ENCODE measurements around the gene ESRRB.

The ESRRB gene

DNA sequence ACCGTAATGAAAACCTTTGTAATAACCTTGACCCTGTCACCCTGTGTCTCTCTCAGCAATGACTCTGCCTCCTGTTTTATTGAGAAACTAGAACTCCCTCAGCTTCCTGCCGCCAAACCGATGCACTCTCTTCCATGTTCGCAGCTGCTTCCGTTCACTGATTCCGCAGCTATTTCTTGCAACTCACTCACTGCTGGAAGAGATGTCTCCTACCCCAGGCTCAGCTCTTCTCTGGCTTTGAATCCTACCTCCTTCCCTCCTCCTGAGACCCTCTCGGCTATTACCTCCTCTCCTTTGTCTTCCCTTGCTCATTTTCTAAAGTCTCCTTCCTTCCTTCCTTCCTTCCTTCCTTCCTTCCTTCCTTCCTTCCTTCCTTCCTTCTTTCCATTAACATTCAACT, 71.0 kb downstream of the ESRRB start:
- H3K4me1 Mint-ChIP-seq: no peaks in the 10 kb centered on the region
- peaks cover 26% of the 10 kb centered on the region for H3K27me3 Mint-ChIP-seq
- no peaks in the 10 kb centered on the region for H3K9me3 Mint-ChIP-seq
- H3K27ac Mint-ChIP-seq: peak overlapping the region in 1 of 2 donors; percentile 15
- ATAC-seq (no peak), DNase-seq (no peak)
- no peak overlapping the region for H3K4me3 Mint-ChIP-seq

DNA sequence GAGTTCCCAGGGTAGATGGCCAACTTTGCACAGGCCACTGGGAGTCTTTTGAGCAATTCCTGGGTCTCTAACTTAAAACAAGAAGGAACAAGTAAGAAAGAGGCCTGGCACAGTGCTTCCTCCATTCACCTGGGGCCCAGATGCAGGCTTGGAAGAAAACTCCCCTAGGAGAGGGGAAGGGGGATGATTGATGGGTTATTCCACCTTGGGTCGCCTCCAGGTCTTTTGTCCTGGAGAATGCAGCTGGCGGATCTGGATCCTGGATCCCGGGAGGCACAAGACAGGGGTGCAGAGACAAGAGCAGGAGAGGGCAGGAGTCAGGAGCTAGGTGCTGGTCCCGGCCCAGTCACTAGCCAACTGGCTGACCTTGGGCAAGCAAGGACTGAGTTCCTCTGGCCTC, 74.5 kb downstream of the ESRRB start:
- Mint-ChIP-seq H3K27me3 (peaks cover 35% of the 10 kb centered on the region), H3K9me3 (no peaks in the 10 kb centered on the region), H3K27ac (no peak overlapping the region), H3K4me1 (no peaks in the 10 kb centered on the region), H3K4me3 (no peak overlapping the region)
- ATAC-seq (no peak), DNase-seq (no peak)

DNA sequence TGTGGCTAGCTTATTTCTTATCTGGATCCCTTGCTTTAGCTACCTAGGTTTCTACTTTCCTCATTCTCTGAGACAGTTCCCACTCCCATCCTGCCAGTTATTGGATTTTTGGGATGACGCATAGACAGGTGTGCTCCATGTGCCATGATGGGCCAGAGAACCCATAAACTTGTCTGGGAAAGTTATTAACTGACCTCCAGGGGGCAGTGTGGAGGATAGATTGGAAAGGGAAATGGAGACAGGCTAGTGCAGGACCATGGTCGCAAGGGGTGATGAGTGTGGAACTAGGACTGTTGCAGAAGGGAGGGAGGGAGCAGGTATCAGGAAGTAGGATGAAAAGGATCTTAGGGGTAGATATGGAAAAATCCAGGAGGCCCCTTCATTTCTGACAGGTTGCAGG, 80.3 kb downstream of the ESRRB start:
- DNase-seq: peak; percentile 24 to 36
- no peak overlapping the region for H3K4me3 Mint-ChIP-seq
- H3K9me3 Mint-ChIP-seq: no peaks in the 10 kb centered on the region
- peak; percentile 62 for ATAC-seq
- no peaks in the 10 kb centered on the region for H3K4me1 Mint-ChIP-seq
- no peak overlapping the region for H3K27ac Mint-ChIP-seq
- peaks cover 11% of the 10 kb centered on the region for H3K27me3 Mint-ChIP-seq

DNA sequence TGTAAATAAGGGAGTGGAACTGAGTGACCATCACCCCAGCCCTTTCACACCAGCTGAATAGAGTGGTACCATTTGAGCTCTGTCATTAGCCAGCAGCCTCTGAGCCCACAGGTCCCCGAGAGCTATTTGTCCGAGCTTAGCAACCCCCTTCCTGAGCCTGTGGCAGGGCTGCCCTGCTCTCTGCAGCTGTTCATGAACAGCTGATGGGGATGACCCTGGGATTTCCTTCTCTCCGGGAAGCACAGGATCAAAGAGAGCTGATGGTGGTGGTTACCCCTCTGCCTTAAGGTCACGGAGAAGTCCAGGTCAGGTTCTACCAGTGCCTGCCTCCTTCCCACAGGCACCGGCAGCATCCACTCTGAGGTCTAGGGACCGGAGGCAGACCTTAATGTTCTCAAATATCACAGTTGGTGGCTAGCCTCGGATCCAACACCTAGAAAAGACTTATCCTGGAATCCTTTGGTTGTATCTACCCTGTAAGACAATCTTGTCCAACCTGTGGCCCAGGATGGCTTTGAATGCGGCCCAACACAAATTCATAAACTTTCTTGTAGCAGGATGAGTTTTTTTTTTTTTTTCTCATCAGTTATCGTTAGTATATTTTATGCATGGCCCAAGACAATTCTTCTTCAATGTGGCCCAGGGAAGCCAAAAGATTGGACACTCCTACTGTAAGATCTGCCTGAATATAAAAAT, 81.1 kb downstream of the ESRRB start:
- no peak for DNase-seq
- H3K27ac Mint-ChIP-seq: no peak overlapping the region
- no peak overlapping the region for H3K4me3 Mint-ChIP-seq
- ATAC-seq: no peak
- no peaks in the 10 kb centered on the region for H3K4me1 Mint-ChIP-seq
- no peaks in the 10 kb centered on the region for H3K9me3 Mint-ChIP-seq
- H3K27me3 Mint-ChIP-seq: peaks cover 9% of the 10 kb centered on the region

DNA sequence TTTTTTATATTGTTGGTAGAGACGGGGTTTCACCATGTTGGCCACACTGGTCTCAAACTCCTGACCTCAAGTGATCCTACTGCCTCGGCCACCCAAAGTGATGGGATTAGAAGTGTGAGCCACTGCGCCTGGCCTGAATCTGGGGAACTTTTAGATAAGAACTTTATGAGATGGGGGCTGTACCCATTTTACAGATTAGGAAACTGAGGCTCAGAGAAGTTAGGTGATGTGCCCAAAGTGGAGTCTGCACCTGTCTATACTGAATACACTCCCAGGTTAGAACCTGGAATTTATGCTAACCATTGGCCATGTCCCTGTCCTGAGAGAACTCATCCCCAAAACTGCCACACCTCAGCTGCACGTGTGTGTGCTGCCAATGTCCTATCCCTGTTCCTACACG, 81.9 kb downstream of the ESRRB start:
- Mint-ChIP-seq H3K4me1 (no peaks in the 10 kb centered on the region), H3K27me3 (peaks cover 9% of the 10 kb centered on the region), H3K9me3 (no peaks in the 10 kb centered on the region), H3K27ac (no peak overlapping the region), H3K4me3 (no peak overlapping the region)
- ATAC-seq: no peak
- no peak for DNase-seq

DNA sequence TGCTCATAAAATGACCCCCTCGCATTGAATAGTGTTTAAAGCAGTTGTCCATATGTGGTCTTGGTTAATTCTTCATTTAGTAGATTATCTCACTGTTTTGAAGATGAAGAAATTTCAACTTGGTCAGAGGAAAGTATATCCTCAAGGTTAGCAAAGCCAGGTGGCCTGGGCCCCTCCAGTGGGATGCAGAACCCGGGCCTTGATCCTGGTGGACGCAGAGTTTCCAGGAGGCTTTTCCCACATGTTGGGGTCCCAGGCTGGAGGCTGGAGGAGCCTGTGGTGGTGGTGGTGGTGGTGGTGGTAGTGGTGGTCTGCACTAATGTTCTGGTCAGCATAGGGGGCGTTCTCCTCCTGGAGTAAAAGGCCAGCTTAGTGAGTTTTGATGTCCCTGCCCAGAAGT, 85.9 kb downstream of the ESRRB start:
- H3K4me3 Mint-ChIP-seq: no peak overlapping the region
- DNase-seq (no peak), ATAC-seq (no peak)
- H3K27me3 Mint-ChIP-seq: no peaks in the 10 kb centered on the region
- H3K27ac Mint-ChIP-seq: no peak overlapping the region
- no peaks in the 10 kb centered on the region for H3K4me1 Mint-ChIP-seq
- H3K9me3 Mint-ChIP-seq: no peaks in the 10 kb centered on the region

DNA sequence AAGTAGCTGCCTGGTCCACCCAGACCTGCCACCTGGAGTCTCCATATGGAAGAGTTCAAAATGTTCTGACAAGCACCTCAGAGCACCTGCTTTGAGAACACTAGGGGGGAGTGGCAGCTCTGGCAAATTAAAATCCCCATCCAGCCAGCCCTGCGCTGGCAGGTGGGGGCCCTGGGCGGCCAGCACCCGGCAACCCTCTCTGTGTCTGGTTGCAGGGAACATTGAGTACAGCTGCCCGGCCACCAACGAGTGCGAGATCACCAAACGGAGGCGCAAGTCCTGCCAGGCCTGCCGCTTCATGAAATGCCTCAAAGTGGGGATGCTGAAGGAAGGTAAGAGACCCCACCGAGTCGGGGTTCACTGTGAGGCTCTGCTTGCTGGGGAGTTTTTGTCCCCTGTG, 86.4 kb downstream of the ESRRB start:
- Mint-ChIP-seq H3K27ac (no peak overlapping the region), H3K27me3 (no peaks in the 10 kb centered on the region), H3K9me3 (no peaks in the 10 kb centered on the region), H3K4me1 (no peaks in the 10 kb centered on the region), H3K4me3 (no peak overlapping the region)
- ATAC-seq (no peak), DNase-seq (no peak)

DNA sequence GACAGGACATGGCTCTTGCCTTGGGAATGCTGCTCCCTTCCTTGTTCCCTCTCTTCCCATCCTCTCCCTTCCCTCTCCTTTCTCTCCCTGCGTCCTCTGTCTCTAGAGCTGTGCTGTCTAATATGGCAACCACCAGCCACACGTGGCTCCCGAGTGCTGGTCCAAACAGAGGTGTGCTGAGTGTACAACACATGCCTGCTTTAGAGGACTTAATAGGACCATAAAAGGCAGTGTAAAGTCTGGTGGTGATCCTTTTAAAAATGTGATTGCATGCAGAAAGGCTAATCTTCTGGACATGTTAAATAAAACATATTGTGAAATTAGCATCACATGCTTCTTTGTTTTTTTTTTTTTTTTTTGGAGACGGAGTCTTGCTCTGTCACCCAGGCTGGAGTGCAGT, 87.2 kb downstream of the ESRRB start:
- ATAC-seq: no peak
- Mint-ChIP-seq H3K4me1 (no peaks in the 10 kb centered on the region), H3K9me3 (no peaks in the 10 kb centered on the region), H3K27ac (no peak overlapping the region), H3K27me3 (no peaks in the 10 kb centered on the region), H3K4me3 (no peak overlapping the region)
- no peak for DNase-seq

DNA sequence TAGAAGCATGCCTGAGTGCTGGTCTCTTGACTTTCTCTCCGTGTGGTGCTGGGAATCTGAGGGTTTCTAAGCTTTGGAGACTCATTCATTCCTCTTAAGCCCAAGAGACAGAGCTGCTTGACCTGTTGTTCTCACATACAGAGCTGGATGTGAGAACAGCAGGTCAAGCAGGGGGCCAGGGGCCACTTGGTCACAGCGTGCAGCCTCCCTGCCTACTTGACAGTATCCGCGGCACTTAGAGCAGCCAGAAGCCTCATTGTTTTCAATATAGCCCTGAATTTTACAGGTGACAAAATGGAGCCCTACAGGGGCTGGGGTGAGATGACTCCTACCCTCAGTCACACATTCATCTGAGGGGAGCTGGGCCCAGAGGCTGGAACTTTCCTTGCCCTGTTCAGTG, 88.9 kb downstream of the ESRRB start:
- no peaks in the 10 kb centered on the region for H3K9me3 Mint-ChIP-seq
- peak overlapping the region in 1 of 2 donors; percentile 27 for H3K27ac Mint-ChIP-seq
- no peak overlapping the region for H3K4me3 Mint-ChIP-seq
- DNase-seq (no peak), ATAC-seq (no peak)
- H3K27me3 Mint-ChIP-seq: no peaks in the 10 kb centered on the region
- H3K4me1 Mint-ChIP-seq: no peaks in the 10 kb centered on the region

DNA sequence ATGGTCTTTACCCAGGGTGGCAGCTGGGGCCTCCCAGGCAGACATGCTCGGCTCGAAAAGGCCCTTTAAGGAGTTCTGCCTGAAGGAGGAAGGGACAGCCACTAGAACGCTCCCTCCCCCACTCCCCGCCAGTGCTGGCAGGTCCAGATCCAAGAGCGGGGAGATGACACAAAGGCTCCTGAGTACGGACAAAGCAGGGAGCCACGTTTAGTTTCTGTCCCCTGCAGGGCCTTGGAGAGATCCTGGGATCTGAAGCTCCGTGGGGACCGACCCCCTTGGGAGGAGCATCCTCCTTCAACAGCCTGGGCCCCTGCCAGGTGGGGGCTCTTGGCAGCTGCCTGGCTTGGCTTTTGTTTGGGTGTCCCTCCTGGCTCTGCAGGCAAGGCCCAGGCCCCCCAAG, 89.7 kb downstream of the ESRRB start:
- Mint-ChIP-seq H3K4me1 (no peaks in the 10 kb centered on the region), H3K27me3 (no peaks in the 10 kb centered on the region), H3K27ac (no peak overlapping the region), H3K4me3 (no peak overlapping the region), H3K9me3 (no peaks in the 10 kb centered on the region)
- ATAC-seq (no peak), DNase-seq (no peak)

DNA sequence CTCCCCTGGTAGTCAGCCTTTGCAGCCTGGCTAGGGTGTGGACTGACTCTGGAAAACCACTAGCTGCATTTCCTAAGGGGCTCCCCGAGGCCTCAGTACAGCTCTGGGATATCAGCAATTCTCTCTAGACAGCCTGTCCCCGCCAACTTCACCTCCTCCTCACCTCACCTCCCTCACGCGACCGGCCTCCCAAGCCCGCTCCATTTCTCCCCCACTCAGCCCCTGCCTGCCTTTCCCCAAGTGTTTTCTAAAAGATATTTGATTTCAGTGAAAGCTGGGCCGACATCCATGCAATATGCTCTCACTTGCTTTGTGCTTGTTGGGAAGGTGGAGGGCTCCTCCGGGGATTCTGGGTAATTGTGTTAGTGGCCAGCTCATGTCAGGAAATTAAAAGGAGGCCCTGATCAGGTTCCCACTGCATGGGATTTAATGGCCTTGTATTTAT, 91.8 kb downstream of the ESRRB start:
- H3K9me3 Mint-ChIP-seq: no peaks in the 10 kb centered on the region
- ATAC-seq (no peak), DNase-seq (no peak)
- no peak overlapping the region for H3K4me3 Mint-ChIP-seq
- H3K27me3 Mint-ChIP-seq: peaks cover 9% of the 10 kb centered on the region
- H3K27ac Mint-ChIP-seq: peak overlapping the region in 1 of 2 donors; percentile 64
- no peaks in the 10 kb centered on the region for H3K4me1 Mint-ChIP-seq

DNA sequence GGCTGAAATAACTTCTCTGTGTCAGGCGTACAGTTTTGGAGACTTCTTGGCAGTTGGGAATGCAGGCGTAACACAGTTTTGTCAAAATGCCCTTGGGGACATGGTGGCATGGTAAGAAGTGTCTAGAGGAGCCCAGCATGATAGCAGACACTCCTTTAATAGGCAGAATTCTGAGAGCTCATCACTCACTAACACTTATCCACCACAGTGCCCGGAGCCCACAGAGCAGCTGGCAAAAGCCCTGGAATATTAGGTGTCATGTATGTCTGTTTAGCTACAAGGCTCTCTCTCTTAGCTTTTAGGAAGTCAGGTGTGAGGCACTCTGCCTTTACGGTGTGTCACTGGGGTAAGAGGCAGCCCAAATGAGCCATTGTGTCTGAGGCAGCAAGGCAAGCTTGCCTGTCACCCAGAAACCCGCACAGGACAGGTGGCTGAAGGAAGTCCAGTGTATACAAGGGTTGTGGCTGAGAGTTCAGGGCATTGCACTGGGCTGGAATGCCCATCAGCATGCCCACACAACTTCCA, 96.3 kb downstream of the ESRRB start:
- H3K27me3 Mint-ChIP-seq: peaks cover 19% of the 10 kb centered on the region
- DNase-seq (no peak), ATAC-seq (no peak)
- no peak overlapping the region for H3K27ac Mint-ChIP-seq
- H3K4me1 Mint-ChIP-seq: no peaks in the 10 kb centered on the region
- H3K9me3 Mint-ChIP-seq: no peaks in the 10 kb centered on the region
- no peak overlapping the region for H3K4me3 Mint-ChIP-seq

DNA sequence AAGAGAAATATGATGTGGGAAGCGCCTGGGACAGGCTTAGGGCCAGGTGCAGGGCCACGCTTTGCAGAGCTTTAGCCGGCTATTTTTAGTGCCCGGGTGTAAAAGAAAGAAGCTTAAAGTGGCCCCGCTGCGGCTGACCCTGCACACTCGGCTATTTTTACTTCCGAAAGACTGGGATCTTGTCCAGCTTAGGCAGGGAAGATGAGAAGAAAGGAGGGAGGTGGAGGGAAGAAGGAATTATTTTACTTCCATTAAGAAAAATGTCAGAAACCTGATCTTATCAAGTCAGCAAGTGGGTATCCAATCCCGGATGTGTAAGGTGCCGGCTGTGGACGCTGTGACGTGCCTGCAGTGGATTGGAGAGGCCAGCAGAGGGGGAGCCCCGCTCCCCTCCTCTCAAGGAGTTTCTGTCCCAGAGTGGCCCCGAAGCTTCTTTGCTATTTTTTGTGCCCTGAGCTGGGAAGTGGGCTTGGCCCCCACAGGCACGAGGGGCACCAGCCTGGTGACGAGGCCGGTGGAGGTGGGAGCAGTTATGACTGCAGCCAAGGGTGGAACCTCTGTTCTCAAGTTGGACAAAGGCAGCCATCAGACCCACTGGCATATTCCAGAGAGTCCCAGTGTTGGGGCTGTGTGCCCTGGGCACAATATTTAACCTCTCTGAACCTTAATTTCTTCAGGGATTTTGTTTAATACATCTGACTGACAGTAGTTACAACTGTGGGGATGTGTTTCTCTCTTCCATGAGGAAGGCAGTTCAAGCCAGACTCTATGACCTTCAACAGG, 97.7 kb downstream of the ESRRB start:
- H3K4me1 Mint-ChIP-seq: no peaks in the 10 kb centered on the region
- H3K4me3 Mint-ChIP-seq: no peak overlapping the region
- no peak overlapping the region for H3K27ac Mint-ChIP-seq
- ATAC-seq (peak; percentile 69), DNase-seq (no peak)
- no peaks in the 10 kb centered on the region for H3K9me3 Mint-ChIP-seq
- peaks cover 19% of the 10 kb centered on the region for H3K27me3 Mint-ChIP-seq

DNA sequence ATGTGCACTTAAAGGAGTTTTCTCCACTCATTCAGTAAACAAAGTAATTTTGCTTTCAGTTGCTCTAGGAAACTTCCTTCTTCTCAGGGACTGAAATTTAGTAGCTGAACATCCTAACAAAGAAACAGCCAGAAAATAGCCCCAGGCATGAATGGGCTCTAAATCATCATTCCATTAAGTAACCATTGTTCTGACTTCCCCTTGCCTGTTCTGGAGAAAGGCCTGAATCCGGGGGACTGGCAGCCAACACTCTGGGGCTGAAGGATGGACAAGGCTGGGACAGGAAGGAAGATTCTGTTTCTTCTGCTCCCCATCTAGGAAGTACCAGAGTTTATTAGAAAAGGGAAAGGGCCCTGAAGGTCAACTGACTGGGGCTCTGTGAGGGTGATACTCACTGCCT, 104.5 kb downstream of the ESRRB start:
- H3K4me1 Mint-ChIP-seq: no peaks in the 10 kb centered on the region
- no peaks in the 10 kb centered on the region for H3K9me3 Mint-ChIP-seq
- H3K4me3 Mint-ChIP-seq: no peak overlapping the region
- no peak for ATAC-seq
- DNase-seq: no peak
- no peak overlapping the region for H3K27ac Mint-ChIP-seq
- no peaks in the 10 kb centered on the region for H3K27me3 Mint-ChIP-seq

DNA sequence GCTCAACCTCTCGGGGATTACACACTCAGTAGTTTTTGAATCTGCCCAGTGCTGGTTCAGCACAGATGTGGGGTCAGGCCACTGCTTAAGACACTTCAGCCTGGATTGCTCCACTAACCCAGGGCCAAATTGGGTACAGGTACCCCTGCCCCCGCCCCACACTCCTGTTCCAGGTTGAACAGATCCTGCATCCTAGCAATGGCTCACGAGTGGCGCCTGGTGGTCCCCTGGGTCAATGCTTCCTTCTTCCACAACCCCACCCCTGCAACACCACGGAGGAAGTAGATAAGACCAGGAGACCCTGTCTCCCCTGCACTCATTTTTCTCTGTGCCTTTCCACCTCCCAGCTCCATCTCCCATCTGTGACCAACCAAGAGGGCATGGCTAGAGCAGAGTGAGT, 108.4 kb downstream of the ESRRB start:
- peak overlapping the region in 1 of 2 donors; percentile 2 for H3K27ac Mint-ChIP-seq
- no peaks in the 10 kb centered on the region for H3K27me3 Mint-ChIP-seq
- DNase-seq (no peak), ATAC-seq (no peak)
- H3K9me3 Mint-ChIP-seq: no peaks in the 10 kb centered on the region
- no peaks in the 10 kb centered on the region for H3K4me1 Mint-ChIP-seq
- H3K4me3 Mint-ChIP-seq: no peak overlapping the region

DNA sequence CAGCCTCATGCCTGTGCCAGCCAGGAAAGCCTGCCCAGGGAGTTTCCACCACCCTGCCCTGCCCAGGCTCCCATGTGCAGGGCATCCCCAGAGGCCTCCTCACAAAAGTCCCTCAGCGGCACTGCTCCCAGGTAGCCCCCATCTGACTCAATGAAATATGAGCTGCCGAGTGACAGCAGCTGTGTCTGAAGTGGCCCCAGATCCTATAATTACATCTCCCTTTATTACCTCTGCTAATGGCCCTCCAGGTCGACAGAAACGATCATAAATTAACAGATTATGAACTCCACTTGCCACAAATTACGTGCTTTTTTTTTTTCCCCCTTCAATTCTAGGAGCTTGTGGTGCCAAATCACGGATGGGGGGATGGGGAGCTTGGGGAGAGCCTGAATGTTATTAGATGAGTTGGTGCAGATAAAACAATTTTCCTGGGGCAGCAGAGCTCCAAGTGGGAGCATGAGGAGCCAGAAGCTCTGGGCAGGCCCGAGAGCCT, 110.4 kb downstream of the ESRRB start:
- no peak overlapping the region for H3K4me3 Mint-ChIP-seq
- ATAC-seq: no peak
- no peak for DNase-seq

More for the DNA sequence above, 110.4 kb downstream of the ESRRB start:
- H3K27ac Mint-ChIP-seq: peak overlapping the region in 1 of 2 donors; percentile 49
- no peaks in the 10 kb centered on the region for H3K4me1 Mint-ChIP-seq
- H3K9me3 Mint-ChIP-seq: no peaks in the 10 kb centered on the region
- H3K27me3 Mint-ChIP-seq: no peaks in the 10 kb centered on the region

Data from stimulated activated naive CD8-positive, alpha-beta T cell treated with anti-CD3 and anti-CD28 coated beads, Interleukin-15, amount 100 ng/mL, for 72 hours (primary cell).